Psoas muscle (tissue), 8 donors: ENCODE measurements around the gene YIF1B. TPM values are rescaled to one million over a fixed set of nuclear protein-coding genes. Genes with fewer than 3 reads are reported as not detected.

Source experiments
- ATAC-seq, 4 donors: fragments of 200-7000 bp; cut with Tn5 transposase; one replicate each; pipeline ENCODE4 v1.9.1; 2020; ENCODE audit warnings: moderate library complexity in 3 of 4, mild to moderate bottlenecking in 2 of 4
- DNase-seq, 2 donors: peaks; one replicate each; pipeline ENCODE4 v3.0.0-alpha.2; 2020
- H3K27ac ChIP-seq: fragments of 200-600 bp; one replicate; pipeline ENCODE4 v1.8.0; 2022
- H3K27me3 ChIP-seq, 3 donors: fragments of 200-600 bp in 1 of 3; one replicate each; pipeline versions ENCODE4 v1.6.1 to v1.8.0; 2013 to 2022; ENCODE audit warnings: low read length in 2 of 3, mild to moderate bottlenecking in 2 of 3, moderate library complexity in 1 of 3; ENCODE audit not compliant: insufficient read depth in 3 of 3
- H3K36me3 ChIP-seq, 2 donors: fragments of 200-600 bp in 1 of 2; one replicate each; pipeline versions ENCODE4 v1.6.1 to v1.8.0; 2013 to 2022; ENCODE audit warnings: low read depth in 1 of 2, mild to moderate bottlenecking in 1 of 2, moderate library complexity in 1 of 2; ENCODE audit not compliant: insufficient read depth in 1 of 2
- H3K4me1 ChIP-seq: fragments of 200-600 bp; one replicate; pipeline ENCODE4 v1.8.0; 2022
- H3K4me3 ChIP-seq: fragments of 200-600 bp; one replicate; pipeline ENCODE4 v1.8.0; 2022; ENCODE audit warnings: mild to moderate bottlenecking
- H3K9me3 ChIP-seq: fragments of 200-600 bp; one replicate; pipeline ENCODE4 v1.8.0; 2022
- WGBS, 3 donors: extraction: QIAGEN DNeasy Blood & Tissue Kit; methylation state at CpG; one replicate each; pipeline versions ENCODE4 v1.1.6 to v1.1.7; 2013; 5-methylcytosine and 5-hydroxymethylcytosine counted together
- intact Hi-C, 2 donors: fragments of 100-400 bp; cut with DNase I; formaldehyde crosslinking; loops; one replicate each; pipeline versions ENCODE4 v1.11.0 to v1.14.2; 2022
- polyA plus RNA-seq, 3 donors: library from polyadenylated mRNA; stranded (reverse); fragments of 200-250 nt; gene quantifications; one replicate each; pipeline ENCODE4 v1.2.3, GENCODE V29; 2013
- total RNA-seq, 4 donors: library from RNA; stranded (reverse); fragmentation: NEBNext Ultra II Directional in 2 of 4; extraction: Animal tissue kit (Norgen Biotek cat#: 25700) in 2 of 4; gene quantifications; one replicate each; pipeline versions ENCODE4 v1.2.1 to v1.2.4, GENCODE V29; 2021 to 2023
- TF ChIP-seq, protein P1 (sequence below): fragments of 200-600 bp; IDR thresholded peaks from one replicate; pipeline ENCODE4 v1.8.0; 2022; ENCODE audit warnings: antibody characterized with exemption
- donor health status: healthy with polysubstance abuse.
- donor health status: DM: no; HTN: no; CAD: no; lungs with moderate emphysema.
- donor health status: Bipolar disorder and iron deficiency.
- donor health status: healthy.
- donor health status: DM: yes; HTN: yes; CAD: no.
- donor health status: DM: no; HTN: no; CAD: no.
- donor health status: DM: no; HTN: no; CAD: no.
- donor health status: DM: yes; HTN: yes; CAD: no.

The YIF1B gene
- total and polyA plus RNA-seq, 7 donors: 20.1 to 57.7 (median 27.2) TPM

DNA sequence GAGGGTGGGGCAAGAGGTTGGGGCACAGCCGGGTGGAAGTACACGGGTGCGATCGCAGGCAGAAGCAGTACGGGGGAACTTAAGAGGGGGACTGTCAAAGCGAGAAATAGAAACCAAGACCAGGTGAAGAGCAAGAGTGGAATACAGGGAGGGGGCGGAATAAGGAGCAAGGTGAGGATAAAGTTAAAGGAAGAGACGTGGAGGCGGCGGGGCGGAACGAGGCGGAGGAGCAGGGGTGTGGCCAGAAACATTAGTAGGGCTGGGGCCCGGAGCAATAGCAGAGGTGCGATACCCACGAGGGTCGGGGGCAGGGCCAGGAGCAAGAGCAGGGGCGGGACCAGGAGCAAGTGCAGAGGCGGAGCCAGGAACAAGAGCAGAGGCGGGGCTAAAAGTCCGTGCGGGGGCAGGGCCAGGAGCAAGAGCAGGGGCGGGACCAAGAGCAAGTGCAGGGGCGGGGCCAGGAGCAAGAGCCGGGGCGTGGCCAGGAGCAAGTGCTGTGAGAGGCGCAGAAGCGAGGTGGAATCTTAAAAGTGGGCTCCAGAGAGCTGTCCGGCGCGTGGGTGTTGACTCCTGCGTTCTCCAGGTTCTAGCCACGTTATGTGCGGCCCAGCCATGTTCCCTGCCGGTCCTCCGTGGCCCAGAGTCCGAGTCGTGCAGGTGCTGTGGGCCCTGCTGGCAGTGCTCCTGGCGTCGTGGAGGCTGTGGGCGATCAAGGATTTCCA, 21.1 kb upstream of the YIF1B start:
- Histone ChIP-seq H3K27ac (peak overlapping the region; percentile 96), H3K27me3 (no peaks in the 10 kb centered on the region), H3K4me3 (peak overlapping the region; percentile 73), H3K4me1 (peaks cover 8% of the 10 kb centered on the region), H3K9me3 (no peaks in the 10 kb centered on the region), H3K36me3 (peaks cover 0 to 9% of the 10 kb centered on the region in 2 donors)
- DNase-seq: peak; percentile 93 to 96
- intact Hi-C loops: loop anchor here in 1 of 2 donors (2.0 to 5.0 kb wide), 2 partner anchors 36 to 434 kb away; no protein-coding TSS in a partner anchor
- peak; percentile 77 to 80 (median 80) for ATAC-seq
- WGBS, 3 donors: 3 to 7% (median 6%) methylated on average over 37 to 41 of the region's 41 CpGs
- TF ChIP-seq, protein P1, sequence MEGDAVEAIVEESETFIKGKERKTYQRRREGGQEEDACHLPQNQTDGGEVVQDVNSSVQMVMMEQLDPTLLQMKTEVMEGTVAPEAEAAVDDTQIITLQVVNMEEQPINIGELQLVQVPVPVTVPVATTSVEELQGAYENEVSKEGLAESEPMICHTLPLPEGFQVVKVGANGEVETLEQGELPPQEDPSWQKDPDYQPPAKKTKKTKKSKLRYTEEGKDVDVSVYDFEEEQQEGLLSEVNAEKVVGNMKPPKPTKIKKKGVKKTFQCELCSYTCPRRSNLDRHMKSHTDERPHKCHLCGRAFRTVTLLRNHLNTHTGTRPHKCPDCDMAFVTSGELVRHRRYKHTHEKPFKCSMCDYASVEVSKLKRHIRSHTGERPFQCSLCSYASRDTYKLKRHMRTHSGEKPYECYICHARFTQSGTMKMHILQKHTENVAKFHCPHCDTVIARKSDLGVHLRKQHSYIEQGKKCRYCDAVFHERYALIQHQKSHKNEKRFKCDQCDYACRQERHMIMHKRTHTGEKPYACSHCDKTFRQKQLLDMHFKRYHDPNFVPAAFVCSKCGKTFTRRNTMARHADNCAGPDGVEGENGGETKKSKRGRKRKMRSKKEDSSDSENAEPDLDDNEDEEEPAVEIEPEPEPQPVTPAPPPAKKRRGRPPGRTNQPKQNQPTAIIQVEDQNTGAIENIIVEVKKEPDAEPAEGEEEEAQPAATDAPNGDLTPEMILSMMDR: no peak

DNA sequence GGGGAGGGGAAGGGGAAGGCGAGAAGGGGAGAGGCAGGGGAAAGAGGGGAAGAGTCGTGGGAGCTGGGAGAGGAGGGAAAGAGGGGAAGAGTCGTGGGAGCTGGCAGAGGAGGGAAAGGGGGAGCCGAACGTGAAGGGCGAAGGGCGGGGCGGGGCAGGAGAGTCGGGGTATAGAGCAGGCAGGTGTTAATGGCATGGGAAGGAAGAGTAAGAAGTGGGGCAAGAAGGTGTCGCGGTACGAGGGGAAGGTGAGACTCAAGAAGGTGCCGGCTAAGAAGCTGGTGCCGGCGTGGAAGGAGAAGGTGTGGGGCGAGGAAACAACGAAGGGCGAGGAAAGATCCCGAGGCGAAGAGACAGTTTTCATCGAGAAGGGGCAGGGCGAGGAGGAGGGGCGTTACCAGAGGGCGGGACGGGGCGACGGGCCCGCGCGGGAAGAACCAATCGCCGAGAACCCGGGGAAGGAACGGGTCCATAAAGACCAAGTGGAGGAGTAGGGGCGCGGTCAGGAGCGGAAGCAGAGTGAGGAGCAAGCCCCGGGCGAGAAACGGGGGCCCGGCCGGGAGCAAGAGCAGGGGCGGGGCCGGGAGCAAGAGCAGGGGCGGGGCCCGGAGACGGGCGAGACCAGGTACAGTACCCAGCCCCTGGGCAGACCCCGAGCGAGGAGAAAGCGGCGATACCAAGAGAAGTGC, 20.3 kb upstream of the YIF1B start:
- Histone ChIP-seq H3K4me3 (peak overlapping the region; percentile 73), H3K27me3 (no peaks in the 10 kb centered on the region), H3K4me1 (peaks cover 8% of the 10 kb centered on the region), H3K9me3 (no peaks in the 10 kb centered on the region), H3K36me3 (peaks cover 0 to 9% of the 10 kb centered on the region in 2 donors), H3K27ac (peak overlapping the region; percentile 96)
- DNase-seq (peak; percentile 95 to 97), ATAC-seq (peak; percentile 88 to 93 (median 88))
- TF ChIP-seq, protein P1: no peak
- intact Hi-C loops: loop anchor here in 1 of 2 donors (1.0 to 5.0 kb wide), 5 partner anchors 37 to 434 kb away; no protein-coding TSS in a partner anchor
- WGBS, 3 donors: 1% methylated on average over 47 to 52 of the region's 52 CpGs

- no peak overlapping the region for H3K27ac ChIP-seq
- intact Hi-C loops: loop anchor here in 1 of 2 donors (5.0 kb wide), 3 partner anchors 91 to 431 kb away; no protein-coding TSS in a partner anchor
- peaks cover 8% of the 10 kb centered on the region for H3K4me1 ChIP-seq
- ATAC-seq: no peak
- TF ChIP-seq, protein P1: no peak
- H3K36me3 ChIP-seq: peaks cover 0 to 4% of the 10 kb centered on the region in 2 donors
- no peak overlapping the region for H3K4me3 ChIP-seq
- 86 to 94% (median 93%) methylated on average over 9 of the region's 9 CpGs for WGBS, 3 donors
- no peaks in the 10 kb centered on the region for H3K9me3 ChIP-seq
- no peak for DNase-seq
- no peaks in the 10 kb centered on the region for H3K27me3 ChIP-seq
These were observed 17.5 kb upstream of the YIF1B start for GRCh38 chr19:38333245-38333644.

- no peaks in the 10 kb centered on the region for H3K9me3 ChIP-seq
- no peak for ATAC-seq
- no peaks in the 10 kb centered on the region for H3K36me3 ChIP-seq
- TF ChIP-seq, protein P1: no peak
- no peak for DNase-seq
- H3K4me1 ChIP-seq: peaks cover 3% of the 10 kb centered on the region
- 83 to 100% (median 86%) methylated on average over 1 of the region's 1 CpG for WGBS, 3 donors
- H3K4me3 ChIP-seq: no peak overlapping the region
- intact Hi-C loops: loop anchor here in 1 of 2 donors (5.0 kb wide), 3 partner anchors 89 to 429 kb away; no protein-coding TSS in a partner anchor
- H3K27ac ChIP-seq: no peak overlapping the region
- no peaks in the 10 kb centered on the region for H3K27me3 ChIP-seq
These were observed 16.0 kb upstream of the YIF1B start for GRCh38 chr19:38331728-38332127.
